Natural killer cell treated with Interleukin-12 subunit alpha and Interleukin-12 subunit beta and Interleukin-15 and Interleukin-18, amount 100 ng/mL, for 72 hours (primary cell): ENCODE results near the gene DLG2. TPM values are rescaled to one million over a fixed set of nuclear protein-coding genes. Genes with fewer than 3 reads are reported as not detected.
"Not testable (repeated sequence)": the region's sequence is repeated elsewhere in the genome, so short reads cannot be mapped to it uniquely, and the experiment has no call there.

Source experiments
- ATAC-seq, 2 donors: fragments of 150-1000 bp; cut with Tn5 transposase in 1 of 2; sonication (Bioruptor Pico), chemical (Tn5 transposase) in 1 of 2; 2 replicates each; pipeline ENCODE4 v1.10.0; 2021
- DNase-seq: peaks from one replicate; pipeline ENCODE4 v3.0.0; 2022; ENCODE audit warnings: low spot score
- H3K27ac Mint-ChIP-seq, 2 donors: 1 replicate in 1 of 2; 2 replicates in 1 of 2; pipeline ENCODE4 v1.8.0; 2022; ENCODE audit warnings: mixed read lengths in 2 of 2, mild to moderate bottlenecking in 1 of 2, moderate library complexity in 1 of 2
- H3K27me3 Mint-ChIP-seq, 2 donors: 1 replicate in 1 of 2; 2 replicates in 1 of 2; pipeline ENCODE4 v1.8.0; 2022; ENCODE audit warnings: mixed read lengths in 2 of 2
- H3K36me3 Mint-ChIP-seq: one replicate; pipeline ENCODE4 v1.8.0; 2022; ENCODE audit warnings: mixed read lengths
- H3K4me1 Mint-ChIP-seq, 2 donors: 1 replicate in 1 of 2; 2 replicates in 1 of 2; pipeline ENCODE4 v1.8.0; 2022; ENCODE audit warnings: low read depth in 2 of 2, mixed read lengths in 2 of 2, mild to moderate bottlenecking in 1 of 2
- H3K4me3 Mint-ChIP-seq: one replicate; pipeline ENCODE4 v1.8.0; 2022; ENCODE audit warnings: mixed read lengths
- H3K9me3 Mint-ChIP-seq: 2 replicates; pipeline ENCODE4 v1.8.0; 2022; ENCODE audit warnings: mixed read lengths
- total RNA-seq, 2 donors: library from RNA; stranded (reverse); gene quantifications; one replicate each; pipeline ENCODE4 v1.2.3, GENCODE V29; 2022

DLG2 gene
- total RNA-seq, 2 donors from 2014 or later: 1.1 to 1.7 TPM

DNA sequence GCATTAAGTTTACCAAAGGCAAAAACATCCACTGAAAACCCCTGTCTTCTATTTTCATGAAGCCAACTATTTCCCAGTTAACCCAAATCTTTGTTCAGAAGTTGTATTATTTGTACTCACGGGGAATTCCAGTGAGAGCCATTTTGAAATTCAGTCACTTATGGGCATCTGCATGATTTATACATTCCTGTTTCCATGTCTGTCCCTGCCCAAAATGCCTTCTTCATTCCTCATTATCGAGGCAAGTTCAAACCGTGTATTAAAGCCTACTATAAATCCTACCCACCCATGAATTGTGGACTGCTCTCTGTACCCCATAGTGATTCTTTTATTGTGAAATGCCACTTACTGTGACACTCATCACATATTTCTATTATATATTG lies 772.7 kb downstream of the DLG2 start:
- ATAC-seq (no peak), DNase-seq (no peak)
- Mint-ChIP-seq H3K27ac (no peak overlapping the region), H3K9me3 (peaks cover 16% of the 10 kb centered on the region), H3K27me3 (no peaks in the 10 kb centered on the region), H3K36me3 (no peaks in the 10 kb centered on the region), H3K4me1 (no peaks in the 10 kb centered on the region), H3K4me3 (no peak overlapping the region)

DNA sequence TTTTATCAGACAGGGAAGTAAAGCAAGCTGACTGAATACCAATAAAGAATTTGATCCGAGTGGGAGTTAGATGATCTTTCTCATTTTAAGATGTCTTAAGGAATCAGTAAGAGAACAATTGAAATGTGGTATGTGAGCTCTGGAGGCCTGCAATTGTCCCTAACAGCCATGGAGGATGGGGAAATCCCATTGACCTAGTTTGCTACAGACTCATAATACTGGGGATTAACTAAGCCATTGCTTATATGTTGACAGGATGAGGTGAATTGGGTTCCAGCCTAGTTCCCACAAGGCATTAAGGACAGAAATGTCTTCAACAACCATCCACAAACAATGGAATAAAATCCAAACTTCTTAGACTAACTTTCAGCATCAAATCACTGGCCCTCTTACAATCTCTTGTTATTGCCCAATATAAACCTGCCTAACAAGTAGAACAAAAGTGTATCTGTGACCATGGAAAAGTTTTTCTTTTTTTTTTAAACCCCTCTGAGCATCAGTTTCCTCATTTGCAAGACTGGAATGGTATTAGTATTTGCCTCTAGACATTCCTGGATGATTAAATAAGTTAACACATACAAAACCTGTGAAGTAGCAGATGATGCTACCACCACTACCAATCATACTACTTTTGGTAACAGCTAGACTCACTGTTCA lies 773.2 kb downstream of the DLG2 start:
- H3K4me1 Mint-ChIP-seq: no peaks in the 10 kb centered on the region
- no peaks in the 10 kb centered on the region for H3K27me3 Mint-ChIP-seq
- DNase-seq (no peak), ATAC-seq (no peak)
- H3K4me3 Mint-ChIP-seq: no peak overlapping the region
- peaks cover 16% of the 10 kb centered on the region for H3K9me3 Mint-ChIP-seq
- H3K27ac Mint-ChIP-seq: no peak overlapping the region
- no peaks in the 10 kb centered on the region for H3K36me3 Mint-ChIP-seq

DNA sequence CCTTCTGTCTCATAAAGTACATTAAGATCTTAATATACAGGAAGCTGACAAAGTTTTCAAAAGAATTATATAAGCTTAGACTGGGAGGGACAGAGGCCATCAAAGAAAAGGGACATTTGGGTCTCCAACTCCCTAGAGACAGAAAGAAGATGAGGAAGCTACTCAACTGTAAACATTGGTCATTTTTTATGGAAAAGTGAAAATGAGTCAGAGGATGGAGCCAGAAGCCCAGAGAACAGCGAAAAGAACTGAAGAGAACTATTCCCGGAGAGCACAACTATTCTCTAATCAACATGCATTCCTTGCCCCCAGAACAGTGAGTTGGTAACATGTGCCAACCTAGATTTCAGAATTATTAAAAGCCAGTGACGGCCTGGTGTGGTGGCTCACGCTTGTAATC lies 779.3 kb downstream of the DLG2 start:
- Mint-ChIP-seq H3K36me3 (peaks cover 4% of the 10 kb centered on the region), H3K9me3 (peaks cover 8% of the 10 kb centered on the region), H3K27ac (no peak overlapping the region), H3K27me3 (no peaks in the 10 kb centered on the region), H3K4me1 (no peaks in the 10 kb centered on the region), H3K4me3 (no peak overlapping the region)
- DNase-seq: no peak
- no peak for ATAC-seq

DNA sequence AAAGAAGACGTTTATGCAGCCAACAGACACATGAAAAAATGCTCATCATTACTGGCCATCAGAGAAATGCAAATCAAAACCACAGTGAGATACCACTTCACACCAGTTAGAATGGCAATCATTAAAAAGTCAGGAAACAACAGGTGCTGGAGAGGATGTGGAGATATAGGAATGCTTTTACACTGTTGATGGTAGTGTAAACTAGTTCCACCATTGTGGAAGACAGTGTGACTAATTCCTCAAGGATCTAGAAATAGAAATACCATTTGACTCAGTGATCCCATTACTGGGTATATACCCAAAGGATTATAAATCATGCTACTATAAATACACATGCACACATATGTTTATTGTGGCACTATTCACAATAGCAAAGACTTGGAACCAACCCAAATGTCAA lies 786.9 kb downstream of the DLG2 start:
- H3K4me3 Mint-ChIP-seq, DNase-seq, H3K27me3 Mint-ChIP-seq, H3K36me3 Mint-ChIP-seq, H3K27ac Mint-ChIP-seq, ATAC-seq, H3K4me1 Mint-ChIP-seq: not testable (repeated sequence)
- H3K9me3 Mint-ChIP-seq: peaks cover 19% of the 10 kb centered on the region

DNA sequence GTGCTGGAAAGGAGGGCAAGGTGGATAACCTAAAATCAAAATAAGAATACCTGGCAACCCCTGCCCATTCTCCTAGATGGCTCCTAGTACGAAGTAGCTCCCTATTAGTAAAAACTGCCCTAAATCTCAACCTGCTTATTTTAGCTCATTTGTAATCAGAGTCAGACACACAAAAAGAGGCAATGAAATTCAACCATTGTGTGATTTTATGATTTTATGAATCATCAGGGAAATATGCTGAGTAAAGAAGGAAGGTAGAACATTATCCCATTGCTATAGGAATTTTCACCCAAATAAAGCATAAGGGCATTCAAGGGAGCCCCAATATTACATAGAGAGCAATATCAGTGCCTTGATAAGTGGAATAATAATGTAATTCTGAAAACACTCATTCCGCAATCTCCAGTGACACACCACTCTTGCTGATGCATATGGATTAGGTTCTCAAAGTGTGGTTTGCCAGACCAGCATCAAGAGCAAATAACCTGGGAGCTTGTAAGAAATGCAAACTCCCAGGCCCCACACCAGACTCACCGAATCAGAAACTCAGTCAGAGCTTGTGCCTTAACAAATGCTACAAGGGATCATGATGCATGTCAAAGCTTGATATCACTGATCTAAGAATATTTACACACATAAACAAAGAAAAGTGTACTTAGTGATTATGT lies 789.6 kb downstream of the DLG2 start:
- ATAC-seq: no peak
- DNase-seq: no peak
- no peaks in the 10 kb centered on the region for H3K27me3 Mint-ChIP-seq
- peaks cover 23% of the 10 kb centered on the region for H3K9me3 Mint-ChIP-seq
- no peaks in the 10 kb centered on the region for H3K4me1 Mint-ChIP-seq
- no peaks in the 10 kb centered on the region for H3K36me3 Mint-ChIP-seq
- H3K27ac Mint-ChIP-seq: no peak overlapping the region
- H3K4me3 Mint-ChIP-seq: no peak overlapping the region

DNA sequence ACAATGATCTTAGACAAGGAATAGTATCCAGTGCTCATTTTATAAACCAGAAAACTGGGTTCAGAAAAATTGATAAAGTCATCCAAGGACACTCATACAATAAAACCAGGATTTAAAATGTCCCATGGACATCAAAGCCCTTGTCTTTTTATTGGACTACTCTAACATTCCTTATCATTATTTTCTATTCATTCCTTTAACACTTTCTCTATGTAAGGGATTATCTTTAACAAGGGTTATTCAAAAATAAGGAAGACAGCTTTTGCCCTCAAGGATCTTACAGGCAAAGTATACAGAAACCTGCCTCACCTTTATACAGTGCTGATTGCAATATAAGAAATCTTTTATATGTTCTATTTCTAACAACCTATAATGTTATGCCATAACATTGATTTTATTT lies 790.8 kb downstream of the DLG2 start:
- no peak overlapping the region for H3K4me3 Mint-ChIP-seq
- H3K27ac Mint-ChIP-seq: no peak overlapping the region
- ATAC-seq (no peak), DNase-seq (no peak)
- H3K4me1 Mint-ChIP-seq: no peaks in the 10 kb centered on the region
- H3K36me3 Mint-ChIP-seq: no peaks in the 10 kb centered on the region
- H3K9me3 Mint-ChIP-seq: peaks cover 23% of the 10 kb centered on the region
- H3K27me3 Mint-ChIP-seq: no peaks in the 10 kb centered on the region

DNA sequence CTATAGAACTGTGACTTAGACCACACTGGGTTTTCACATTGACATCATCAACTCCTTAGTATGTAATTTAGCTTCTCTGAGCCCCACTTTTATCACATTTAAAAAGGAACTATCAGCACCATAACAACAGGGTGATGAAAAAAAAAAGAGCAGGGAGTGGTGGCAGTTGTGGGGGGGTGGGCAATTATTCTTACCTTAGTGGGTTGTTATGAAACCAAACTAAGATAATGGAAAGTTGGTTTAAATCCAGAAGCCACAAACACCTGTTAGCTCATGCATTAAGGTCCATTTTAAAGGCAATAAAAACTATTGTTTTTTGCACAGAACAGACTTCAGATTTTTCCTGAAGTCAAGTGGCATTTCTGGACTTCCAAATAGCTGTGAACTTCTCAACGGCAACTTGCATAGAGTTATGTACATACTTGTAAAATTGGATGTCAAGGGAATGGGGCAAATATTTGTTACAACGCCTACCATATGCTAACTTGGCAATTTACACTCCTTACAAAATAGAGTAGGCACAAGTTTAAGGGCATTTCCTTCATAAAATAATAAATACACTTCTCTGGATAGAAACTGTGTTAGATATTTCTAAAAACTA lies 793.6 kb downstream of the DLG2 start:
- Mint-ChIP-seq H3K27ac (no peak overlapping the region), H3K27me3 (no peaks in the 10 kb centered on the region), H3K4me1 (no peaks in the 10 kb centered on the region), H3K9me3 (peaks cover 11% of the 10 kb centered on the region), H3K36me3 (no peaks in the 10 kb centered on the region), H3K4me3 (no peak overlapping the region)
- ATAC-seq (no peak), DNase-seq (no peak)

DNA sequence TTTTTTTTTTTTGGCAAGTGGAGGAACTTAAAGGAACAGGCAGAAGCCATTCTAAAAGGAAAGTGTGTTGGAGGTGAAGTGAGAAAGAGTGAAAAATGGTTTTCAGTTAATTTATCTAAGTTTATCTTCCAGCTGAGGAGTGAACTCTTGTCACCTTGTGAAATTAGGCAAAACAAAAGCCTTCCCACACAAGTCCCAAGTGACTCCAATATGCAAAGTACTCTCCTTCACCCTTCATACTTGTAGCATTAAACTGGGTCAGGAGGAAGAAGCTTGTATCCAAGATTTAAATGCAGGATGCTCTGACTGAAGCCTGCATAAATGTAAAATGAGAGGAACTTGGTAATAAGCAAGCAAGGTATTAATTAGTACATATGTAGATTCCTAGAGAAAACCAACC lies 796.8 kb downstream of the DLG2 start:
- H3K4me3 Mint-ChIP-seq: no peak overlapping the region
- H3K9me3 Mint-ChIP-seq: peaks cover 14% of the 10 kb centered on the region
- H3K27me3 Mint-ChIP-seq: no peaks in the 10 kb centered on the region
- H3K36me3 Mint-ChIP-seq: no peaks in the 10 kb centered on the region
- ATAC-seq (no peak), DNase-seq (no peak)
- no peak overlapping the region for H3K27ac Mint-ChIP-seq
- H3K4me1 Mint-ChIP-seq: no peaks in the 10 kb centered on the region

DNA sequence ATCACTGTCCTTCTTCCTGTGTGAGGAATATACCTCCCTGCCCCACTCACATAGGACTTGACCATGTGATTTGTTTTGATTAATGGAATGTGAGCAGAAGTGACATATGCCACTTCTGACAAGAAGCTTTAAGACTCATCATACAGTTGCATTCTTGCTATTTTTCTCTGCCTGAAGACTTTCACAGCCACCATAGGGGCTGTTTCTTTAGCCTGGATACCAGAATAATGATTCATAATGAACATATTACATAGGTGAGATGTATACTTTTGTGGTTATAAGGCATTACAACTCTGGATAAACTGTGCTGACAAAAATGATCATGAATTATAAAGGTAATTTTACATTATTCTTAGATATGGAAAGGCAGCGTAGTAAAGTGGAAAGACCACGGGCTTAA lies 798.0 kb downstream of the DLG2 start:
- Mint-ChIP-seq H3K27ac (no peak overlapping the region), H3K36me3 (no peaks in the 10 kb centered on the region), H3K9me3 (peaks cover 10% of the 10 kb centered on the region), H3K27me3 (no peaks in the 10 kb centered on the region), H3K4me1 (no peaks in the 10 kb centered on the region), H3K4me3 (no peak overlapping the region)
- ATAC-seq (no peak), DNase-seq (no peak)

DNA sequence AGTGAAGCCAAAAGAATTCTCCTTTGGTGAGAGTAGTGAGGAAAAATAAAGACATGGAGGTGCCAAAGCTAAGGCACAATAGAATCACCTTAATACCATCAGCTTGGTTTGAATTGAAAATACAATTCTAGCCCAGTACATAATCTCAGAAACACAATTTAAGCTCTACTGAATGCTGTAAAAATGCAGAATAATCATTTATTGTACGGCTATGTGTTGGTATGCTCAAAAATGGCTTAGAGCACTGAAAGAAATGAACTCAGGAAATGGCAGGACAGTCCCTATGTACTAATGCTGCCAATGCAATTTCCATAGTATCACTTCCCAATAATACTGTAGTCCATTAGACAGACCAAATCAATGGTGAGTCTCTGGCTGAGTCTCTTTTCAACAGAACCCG lies 798.5 kb downstream of the DLG2 start:
- Mint-ChIP-seq H3K27ac (no peak overlapping the region), H3K36me3 (no peaks in the 10 kb centered on the region), H3K4me3 (no peak overlapping the region), H3K27me3 (no peaks in the 10 kb centered on the region), H3K4me1 (no peaks in the 10 kb centered on the region), H3K9me3 (peaks cover 10% of the 10 kb centered on the region)
- no peak for ATAC-seq
- DNase-seq: no peak

DNA sequence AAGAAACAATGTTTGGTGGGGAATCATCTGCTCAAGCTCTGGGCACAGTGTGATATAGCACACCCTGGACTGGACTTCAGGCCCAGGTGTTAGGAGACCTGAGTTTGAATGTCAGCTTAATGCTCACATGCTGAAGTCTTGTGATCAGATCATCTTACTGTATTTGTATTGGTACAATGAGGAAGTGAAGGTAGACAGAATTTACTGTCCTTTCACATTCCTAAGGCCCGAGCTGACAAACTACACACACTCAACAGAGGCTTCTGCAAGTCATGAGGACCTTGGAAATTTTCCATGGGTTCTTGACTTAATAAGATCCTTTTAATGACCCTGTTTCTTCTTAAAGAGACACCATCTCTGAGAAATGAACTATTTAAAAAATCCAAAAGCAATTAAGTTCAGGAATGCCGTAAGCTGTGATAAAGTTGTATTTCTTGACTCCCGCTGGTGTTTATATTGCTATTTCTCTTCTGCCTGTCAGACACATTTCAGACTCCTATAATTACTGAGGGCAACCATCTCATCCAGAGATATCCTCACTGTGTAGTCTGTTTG lies 802.0 kb downstream of the DLG2 start:
- Mint-ChIP-seq H3K27ac (no peak overlapping the region), H3K9me3 (peaks cover 10% of the 10 kb centered on the region), H3K27me3 (no peaks in the 10 kb centered on the region), H3K4me3 (no peak overlapping the region), H3K4me1 (no peaks in the 10 kb centered on the region), H3K36me3 (no peaks in the 10 kb centered on the region)
- ATAC-seq: no peak
- no peak for DNase-seq

DNA sequence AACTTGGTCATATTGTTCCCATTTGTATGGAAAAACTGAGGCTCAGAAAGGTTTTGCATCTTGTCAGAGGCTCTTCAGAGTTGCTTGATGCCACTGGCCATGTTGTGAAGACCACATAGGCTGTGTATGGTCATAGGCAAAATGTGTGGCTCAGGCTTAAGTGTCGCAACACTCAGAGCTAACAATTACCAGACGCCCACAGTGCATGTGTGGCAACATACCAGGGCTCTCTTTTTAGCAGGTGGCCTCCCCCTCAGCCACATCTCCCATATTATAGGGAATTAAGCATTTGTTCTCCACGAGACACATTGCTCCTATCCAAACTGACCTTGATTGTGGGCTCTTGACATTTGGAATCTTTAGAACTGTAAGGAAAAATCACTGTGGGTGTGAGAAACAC lies 802.5 kb downstream of the DLG2 start:
- Mint-ChIP-seq H3K27ac (no peak overlapping the region), H3K9me3 (peaks cover 11% of the 10 kb centered on the region), H3K4me1 (no peaks in the 10 kb centered on the region), H3K27me3 (no peaks in the 10 kb centered on the region), H3K4me3 (no peak overlapping the region), H3K36me3 (no peaks in the 10 kb centered on the region)
- ATAC-seq (no peak), DNase-seq (no peak)

DNA sequence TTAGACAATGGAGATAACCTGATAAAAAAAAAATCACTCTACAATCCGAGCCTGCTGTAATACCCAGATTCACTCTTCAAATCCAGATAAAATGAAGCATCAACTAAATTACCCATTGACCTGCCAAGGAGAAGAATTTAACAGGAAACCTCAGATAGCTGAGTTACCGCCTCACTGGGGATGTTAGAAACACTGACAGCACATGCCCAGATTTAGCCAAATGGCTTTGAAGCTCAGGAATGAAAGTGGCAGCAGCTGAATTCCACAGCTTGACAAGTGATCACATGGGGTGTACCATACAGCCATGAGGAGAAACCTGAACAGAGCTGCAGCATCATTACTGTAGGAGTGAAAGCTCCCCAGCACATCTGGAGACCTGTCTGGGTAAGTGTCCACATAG lies 807.6 kb downstream of the DLG2 start:
- ATAC-seq: no peak
- Mint-ChIP-seq H3K4me1 (no peaks in the 10 kb centered on the region), H3K9me3 (peaks cover 13% of the 10 kb centered on the region), H3K27me3 (no peaks in the 10 kb centered on the region), H3K4me3 (no peak overlapping the region), H3K27ac (no peak overlapping the region), H3K36me3 (no peaks in the 10 kb centered on the region)
- DNase-seq: no peak

DNA sequence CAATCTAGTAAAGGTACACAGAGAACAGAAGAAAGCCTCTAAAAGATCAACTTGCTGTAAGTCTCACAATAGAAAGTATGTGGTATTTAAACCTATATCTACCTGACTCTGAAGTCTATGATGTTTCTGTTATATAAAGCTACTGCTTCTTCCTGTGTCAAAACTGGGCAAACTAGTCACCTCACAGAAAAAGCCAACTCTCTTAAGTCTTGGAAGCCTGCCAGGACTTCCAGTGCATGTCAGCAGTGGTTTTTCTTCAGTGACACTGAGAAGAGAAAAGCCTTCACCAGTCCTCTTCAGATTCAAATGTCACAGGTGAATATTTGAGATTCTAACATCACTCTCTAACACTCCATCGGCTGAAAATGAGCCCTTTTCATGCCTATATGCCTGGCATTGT lies 808.0 kb downstream of the DLG2 start:
- Mint-ChIP-seq H3K4me3 (no peak overlapping the region), H3K9me3 (peaks cover 13% of the 10 kb centered on the region), H3K27me3 (no peaks in the 10 kb centered on the region), H3K36me3 (no peaks in the 10 kb centered on the region), H3K4me1 (no peaks in the 10 kb centered on the region), H3K27ac (no peak overlapping the region)
- DNase-seq (no peak), ATAC-seq (no peak)
